Sigmoid colon (tissue), 7 donors: ENCODE results near the gene PRSS1. TPM values are rescaled to one million over a fixed set of nuclear protein-coding genes. Genes with fewer than 3 reads are reported as not detected.

Source experiments
- DNase-seq: peaks from one replicate; pipeline ENCODE4 v3.0.0-alpha.2; 2019
- H3K27ac ChIP-seq, 4 donors: fragments of 200-600 bp; sonication (generic); one replicate each; pipeline ENCODE4 v1.5.1; 2016 to 2019; ENCODE audit warnings: mild to moderate bottlenecking in 1 of 4
- H3K27me3 ChIP-seq, 3 donors: fragments of 200-600 bp; sonication (generic); one replicate each; pipeline ENCODE4 v1.5.1; 2019; ENCODE audit warnings: mild to moderate bottlenecking in 1 of 3
- H3K36me3 ChIP-seq, 4 donors: fragments of 200-600 bp; sonication (generic); one replicate each; pipeline ENCODE4 v1.5.1; 2016 to 2019
- H3K4me1 ChIP-seq, 4 donors: fragments of 200-600 bp; sonication (generic); one replicate each; pipeline ENCODE4 v1.5.1; 2017 to 2019
- H3K4me3 ChIP-seq, 4 donors: fragments of 200-600 bp; sonication (generic); one replicate each; pipeline ENCODE4 v1.5.1; 2017 to 2019; ENCODE audit warnings: mild to moderate bottlenecking in 2 of 4, moderate library complexity in 1 of 4
- H3K9me3 ChIP-seq, 4 donors: fragments of 200-600 bp in 3 of 4; sonication (generic) in 3 of 4; one replicate each; pipeline versions ENCODE4 v1.5.1 to v1.6.1; 2013 to 2019
- EP300 ChIP-seq, 4 donors: sonication (generic); formaldehyde crosslinking; IDR thresholded peaks; one replicate each; pipeline ENCODE4 v1.6.1; 2017; ENCODE audit warnings: antibody characterized with exemption in 4 of 4
- POLR2A ChIP-seq, 2 donors: fragments of 450-650 bp; IDR thresholded peaks; one replicate each; pipeline ENCODE4 v1.6.1; 2016; ENCODE audit warnings: antibody characterized with exemption in 2 of 2, mild to moderate bottlenecking in 2 of 2, moderate library complexity in 2 of 2
- POLR2AphosphoS5 ChIP-seq, 4 donors: sonication (generic); formaldehyde crosslinking; IDR thresholded peaks; one replicate each; pipeline ENCODE4 v1.6.1; 2017; ENCODE audit warnings: antibody characterized with exemption in 4 of 4
- WGBS, 2 donors: extraction: QIAGEN DNeasy Blood & Tissue Kit; methylation state at CpG; one replicate each; pipeline ENCODE4 v1.1.7; 2013; 5-methylcytosine and 5-hydroxymethylcytosine counted together
- intact Hi-C: fragments of 100-400 bp; cut with DNase I; formaldehyde crosslinking; loops from one replicate; pipeline ENCODE4 v1.15.1; 2023
- polyA plus RNA-seq, 3 donors: library from polyadenylated mRNA; stranded (reverse); fragments of 200-250 nt; gene quantifications; one replicate each; pipeline ENCODE4 v1.2.3, GENCODE V29; 2013
- total RNA-seq, 4 donors: library from RNA; depleted of rRNA; stranded (reverse); fragments of >200 nt; gene quantifications; one replicate each; pipeline ENCODE4 v1.1.0, GENCODE V29; 2016
- TF ChIP-seq, protein P1 (sequence below), 4 experiments: fragments of 450-650 bp in 3 of 4; fragments of 200-600 bp in 1 of 4; IDR thresholded peaks; one replicate each; pipeline ENCODE4 v1.5.1; 2016 to 2019; ENCODE audit warnings: antibody characterized with exemption in 4 of 4, mild to moderate bottlenecking in 3 of 4, moderate library complexity in 2 of 4
- donor health status: healthy with polysubstance abuse.
- donor health status: Bipolar disorder and iron deficiency.
- donor health status: healthy.

The PRSS1 gene
- total and polyA plus RNA-seq, 7 donors: 0.67 to 25.8 (median 1.8) TPM; not detected in 4

DNA sequence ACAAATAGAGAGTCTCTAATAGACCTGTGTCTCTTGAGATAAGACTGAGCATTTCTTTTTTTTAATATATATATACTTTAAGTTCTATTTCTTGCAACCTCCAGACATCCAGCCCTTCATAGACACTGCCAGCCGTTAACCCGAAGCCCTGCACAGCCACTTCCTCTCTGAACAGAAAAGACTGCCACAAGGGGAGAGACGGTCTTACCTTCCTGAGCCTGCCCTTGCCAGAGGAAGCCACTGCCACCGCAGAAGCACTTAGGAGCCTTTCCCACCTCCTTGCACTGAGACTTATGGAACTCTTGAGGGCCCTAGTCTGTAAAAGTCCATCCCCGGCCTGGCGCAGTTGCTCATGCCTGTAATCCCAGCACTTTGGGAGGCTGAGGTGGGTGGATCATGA lies 31.8 kb upstream of the PRSS1 start:
- no peak for DNase-seq
- no peaks in the 10 kb centered on the region for H3K4me1 ChIP-seq
- no peak overlapping the region for H3K27ac ChIP-seq
- no peaks in the 10 kb centered on the region for H3K9me3 ChIP-seq
- no peaks in the 10 kb centered on the region for H3K36me3 ChIP-seq
- intact Hi-C loops: no loop called here
- H3K27me3 ChIP-seq: no peaks in the 10 kb centered on the region
- WGBS, 2 donors: 49 to 87% methylated on average over 6 of the region's 6 CpGs
- H3K4me3 ChIP-seq: no peak overlapping the region
- TF ChIP-seq EP300 (IDR thresholded peaks at IDR 0.05): no peak
- no peak for TF ChIP-seq POLR2A (IDR thresholded peaks at IDR 0.05)
- no peak for TF ChIP-seq POLR2AphosphoS5 (IDR thresholded peaks at IDR 0.05)
- TF ChIP-seq, protein P1, sequence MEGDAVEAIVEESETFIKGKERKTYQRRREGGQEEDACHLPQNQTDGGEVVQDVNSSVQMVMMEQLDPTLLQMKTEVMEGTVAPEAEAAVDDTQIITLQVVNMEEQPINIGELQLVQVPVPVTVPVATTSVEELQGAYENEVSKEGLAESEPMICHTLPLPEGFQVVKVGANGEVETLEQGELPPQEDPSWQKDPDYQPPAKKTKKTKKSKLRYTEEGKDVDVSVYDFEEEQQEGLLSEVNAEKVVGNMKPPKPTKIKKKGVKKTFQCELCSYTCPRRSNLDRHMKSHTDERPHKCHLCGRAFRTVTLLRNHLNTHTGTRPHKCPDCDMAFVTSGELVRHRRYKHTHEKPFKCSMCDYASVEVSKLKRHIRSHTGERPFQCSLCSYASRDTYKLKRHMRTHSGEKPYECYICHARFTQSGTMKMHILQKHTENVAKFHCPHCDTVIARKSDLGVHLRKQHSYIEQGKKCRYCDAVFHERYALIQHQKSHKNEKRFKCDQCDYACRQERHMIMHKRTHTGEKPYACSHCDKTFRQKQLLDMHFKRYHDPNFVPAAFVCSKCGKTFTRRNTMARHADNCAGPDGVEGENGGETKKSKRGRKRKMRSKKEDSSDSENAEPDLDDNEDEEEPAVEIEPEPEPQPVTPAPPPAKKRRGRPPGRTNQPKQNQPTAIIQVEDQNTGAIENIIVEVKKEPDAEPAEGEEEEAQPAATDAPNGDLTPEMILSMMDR (IDR thresholded peaks at IDR 0.05): no peak

DNA sequence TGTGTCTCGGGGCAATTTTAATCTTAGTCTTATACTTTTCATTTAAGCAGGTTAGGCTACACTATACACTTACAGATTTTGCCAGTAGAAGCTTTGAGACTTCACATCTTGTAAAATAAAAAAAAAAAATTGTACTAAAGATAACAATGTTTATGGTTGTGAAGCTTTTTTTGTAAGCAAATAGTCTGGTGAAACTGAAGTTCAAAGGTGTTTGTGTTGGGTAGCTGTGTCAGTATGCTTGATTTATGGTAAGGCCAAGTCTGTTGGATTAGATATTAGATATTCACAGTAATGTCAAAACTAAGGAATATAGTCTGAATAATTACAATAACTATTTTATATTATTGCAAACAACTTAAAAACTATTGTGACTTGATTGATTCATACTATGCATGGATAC lies 31.0 kb upstream of the PRSS1 start:
- intact Hi-C loops: no loop called here
- WGBS, 2 donors: 11 to 26% methylated on average over 1 of the region's 1 CpG

DNA sequence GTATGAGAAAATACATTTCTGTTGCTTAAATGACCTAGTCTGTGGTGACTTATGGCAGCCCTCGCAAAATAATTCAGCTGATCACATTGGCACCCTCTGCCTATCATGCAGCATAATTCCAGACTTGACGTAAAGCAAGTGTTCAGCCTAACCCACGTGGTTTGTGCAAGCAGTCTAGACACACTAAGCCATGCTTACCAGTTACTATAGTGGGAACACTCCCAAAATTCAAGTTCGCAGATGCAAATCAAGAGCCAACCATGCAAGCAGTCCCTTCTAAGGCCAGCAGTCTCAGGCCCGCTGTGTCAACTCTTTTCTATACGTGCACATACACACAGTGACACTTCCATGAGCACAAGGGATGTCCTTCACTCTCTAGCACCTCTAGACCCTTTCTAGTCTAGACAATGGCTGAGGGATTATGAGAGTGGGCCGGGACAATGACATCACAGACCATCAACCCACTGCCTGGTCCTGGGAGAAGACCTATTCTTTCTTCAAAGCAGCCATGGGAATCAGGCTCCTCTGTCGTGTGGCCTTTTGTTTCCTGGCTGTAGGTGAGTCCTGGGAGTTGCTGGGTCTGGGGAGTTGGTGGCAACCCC lies 29.0 kb upstream of the PRSS1 start:
- no peak overlapping the region for H3K4me3 ChIP-seq
- no peak for TF ChIP-seq POLR2A (IDR thresholded peaks at IDR 0.05)
- no peak for TF ChIP-seq EP300 (IDR thresholded peaks at IDR 0.05)
- TF ChIP-seq, protein P1 (IDR thresholded peaks at IDR 0.05): no peak
- no peak for TF ChIP-seq POLR2AphosphoS5 (IDR thresholded peaks at IDR 0.05)
- no peak overlapping the region for H3K27ac ChIP-seq
- no peaks in the 10 kb centered on the region for H3K9me3 ChIP-seq
- intact Hi-C loops: no loop called here
- H3K27me3 ChIP-seq: no peaks in the 10 kb centered on the region
- no peaks in the 10 kb centered on the region for H3K4me1 ChIP-seq
- WGBS, 2 donors: 90 to 91% methylated on average over 8 of the region's 8 CpGs
- DNase-seq: no peak
- H3K36me3 ChIP-seq: no peaks in the 10 kb centered on the region

More for the DNA sequence above, 31.0 kb upstream of the PRSS1 start:
- DNase-seq: no peak
- TF ChIP-seq POLR2A (IDR thresholded peaks at IDR 0.05) (no peak), POLR2AphosphoS5 (IDR thresholded peaks at IDR 0.05) (no peak), EP300 (IDR thresholded peaks at IDR 0.05) (no peak)
- TF ChIP-seq, protein P1 (IDR thresholded peaks at IDR 0.05): no peak
- Histone ChIP-seq H3K27ac (no peak overlapping the region), H3K36me3 (no peaks in the 10 kb centered on the region), H3K9me3 (no peaks in the 10 kb centered on the region), H3K4me1 (no peaks in the 10 kb centered on the region), H3K27me3 (no peaks in the 10 kb centered on the region), H3K4me3 (no peak overlapping the region)

DNA sequence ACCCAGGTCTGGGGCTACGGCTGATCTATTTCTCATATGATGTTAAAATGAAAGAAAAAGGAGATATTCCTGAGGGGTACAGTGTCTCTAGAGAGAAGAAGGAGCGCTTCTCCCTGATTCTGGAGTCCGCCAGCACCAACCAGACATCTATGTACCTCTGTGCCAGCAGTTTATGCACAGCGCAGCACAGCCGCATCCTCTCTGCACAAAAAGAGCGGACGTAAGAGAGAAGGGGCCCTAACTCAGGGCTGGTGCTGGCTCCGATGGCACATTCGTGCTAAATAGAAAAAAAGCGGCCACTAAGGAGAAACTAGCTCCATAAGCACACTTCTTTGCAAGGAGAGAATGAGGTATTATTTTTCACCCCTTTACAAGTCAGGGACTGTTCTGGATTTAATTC lies 28.3 kb upstream of the PRSS1 start:
- H3K27me3 ChIP-seq: no peaks in the 10 kb centered on the region
- H3K9me3 ChIP-seq: no peaks in the 10 kb centered on the region
- 86 to 89% methylated on average over 10 of the region's 10 CpGs for WGBS, 2 donors
- TF ChIP-seq, protein P1 (IDR thresholded peaks at IDR 0.05): no peak
- TF ChIP-seq POLR2AphosphoS5 (IDR thresholded peaks at IDR 0.05) (no peak), POLR2A (IDR thresholded peaks at IDR 0.05) (no peak), EP300 (IDR thresholded peaks at IDR 0.05) (no peak)
- intact Hi-C loops: no loop called here
- H3K4me3 ChIP-seq: no peak overlapping the region
- DNase-seq: no peak
- H3K27ac ChIP-seq: no peak overlapping the region
- no peaks in the 10 kb centered on the region for H3K36me3 ChIP-seq
- no peaks in the 10 kb centered on the region for H3K4me1 ChIP-seq

DNA sequence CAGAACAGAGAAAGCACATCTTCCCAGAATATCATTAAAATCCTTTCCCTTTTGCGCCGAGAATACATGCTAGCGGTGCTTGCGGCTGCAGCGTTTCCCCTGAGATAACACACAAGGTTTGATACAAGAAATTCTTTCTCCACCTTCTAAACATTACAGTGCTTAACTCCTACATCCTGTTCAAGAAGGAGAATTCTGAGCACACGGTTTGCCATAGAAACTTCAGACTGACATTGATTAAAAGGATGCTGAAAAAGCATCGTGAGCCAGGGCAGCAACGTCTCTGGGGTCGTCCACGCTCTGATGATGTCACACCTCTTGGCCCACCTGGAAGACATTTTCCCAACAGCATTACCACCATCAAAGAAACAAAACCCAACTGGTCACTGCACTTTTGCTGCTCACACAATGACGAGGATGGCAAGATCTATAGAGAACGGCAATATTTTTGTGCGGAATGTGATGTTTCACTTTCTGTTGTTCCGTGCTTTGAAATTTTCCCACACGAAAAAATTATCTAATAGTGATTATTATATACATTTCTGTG lies 27.0 kb upstream of the PRSS1 start:
- Histone ChIP-seq H3K27ac (no peak overlapping the region), H3K4me3 (no peak overlapping the region), H3K27me3 (no peaks in the 10 kb centered on the region), H3K9me3 (no peaks in the 10 kb centered on the region), H3K36me3 (no peaks in the 10 kb centered on the region), H3K4me1 (no peaks in the 10 kb centered on the region)
- 76 to 81% methylated on average over 15 of the region's 15 CpGs for WGBS, 2 donors
- intact Hi-C loops: no loop called here
- DNase-seq: no peak
- no peak for TF ChIP-seq POLR2AphosphoS5 (IDR thresholded peaks at IDR 0.05)
- no peak for TF ChIP-seq POLR2A (IDR thresholded peaks at IDR 0.05)
- TF ChIP-seq, protein P1 (IDR thresholded peaks at IDR 0.05): no peak
- TF ChIP-seq EP300 (IDR thresholded peaks at IDR 0.05): no peak
